LNCAP (cell line): ENCODE data around the gene CDK1.

Experiments used
- TF ChIP-seq, protein P1 (sequence below): fragments of 450-650 bp; IDR thresholded peaks from 2 replicates; pipeline ENCODE4 v1.5.1; 2017; ENCODE audit warnings: mild to moderate bottlenecking

CDK1 gene

GRCh38 chr10:60778971-60779796, 906 bp downstream of the CDK1 start:
- TF ChIP-seq, protein P1, sequence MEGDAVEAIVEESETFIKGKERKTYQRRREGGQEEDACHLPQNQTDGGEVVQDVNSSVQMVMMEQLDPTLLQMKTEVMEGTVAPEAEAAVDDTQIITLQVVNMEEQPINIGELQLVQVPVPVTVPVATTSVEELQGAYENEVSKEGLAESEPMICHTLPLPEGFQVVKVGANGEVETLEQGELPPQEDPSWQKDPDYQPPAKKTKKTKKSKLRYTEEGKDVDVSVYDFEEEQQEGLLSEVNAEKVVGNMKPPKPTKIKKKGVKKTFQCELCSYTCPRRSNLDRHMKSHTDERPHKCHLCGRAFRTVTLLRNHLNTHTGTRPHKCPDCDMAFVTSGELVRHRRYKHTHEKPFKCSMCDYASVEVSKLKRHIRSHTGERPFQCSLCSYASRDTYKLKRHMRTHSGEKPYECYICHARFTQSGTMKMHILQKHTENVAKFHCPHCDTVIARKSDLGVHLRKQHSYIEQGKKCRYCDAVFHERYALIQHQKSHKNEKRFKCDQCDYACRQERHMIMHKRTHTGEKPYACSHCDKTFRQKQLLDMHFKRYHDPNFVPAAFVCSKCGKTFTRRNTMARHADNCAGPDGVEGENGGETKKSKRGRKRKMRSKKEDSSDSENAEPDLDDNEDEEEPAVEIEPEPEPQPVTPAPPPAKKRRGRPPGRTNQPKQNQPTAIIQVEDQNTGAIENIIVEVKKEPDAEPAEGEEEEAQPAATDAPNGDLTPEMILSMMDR, result no peak

GRCh38 chr10:60781661-60782060, 3.4 kb downstream of the CDK1 start:
- TF ChIP-seq, protein P1, result no peak

- TF ChIP-seq, protein P1, result no peak
Measured at GRCh38 chr10:60784641-60785040, 6.4 kb downstream of the CDK1 start.

DNA sequence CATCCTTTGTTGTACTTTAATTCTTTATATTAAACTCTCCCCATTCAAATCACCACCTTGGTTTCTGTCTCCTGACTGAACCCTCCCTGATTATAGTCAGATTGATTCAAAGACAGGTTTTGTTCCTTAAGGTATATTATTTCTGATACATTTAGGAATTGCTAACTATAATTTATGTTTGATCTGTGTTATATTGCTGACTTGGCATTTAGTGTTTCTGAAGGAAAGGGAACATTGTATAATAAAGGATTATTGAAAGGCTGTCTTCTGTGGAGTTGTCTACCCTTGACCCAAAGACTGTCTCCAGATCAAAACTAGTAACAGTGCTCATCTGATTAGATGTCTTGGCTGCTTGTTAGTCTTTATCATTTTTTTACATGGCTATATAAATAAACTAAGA, 10.3 kb downstream of the CDK1 start:
- TF ChIP-seq, protein P1, result no peak

- TF ChIP-seq, protein P1, result no peak
Measured at GRCh38 chr10:60789340-60789739, 11.1 kb downstream of the CDK1 start.

DNA sequence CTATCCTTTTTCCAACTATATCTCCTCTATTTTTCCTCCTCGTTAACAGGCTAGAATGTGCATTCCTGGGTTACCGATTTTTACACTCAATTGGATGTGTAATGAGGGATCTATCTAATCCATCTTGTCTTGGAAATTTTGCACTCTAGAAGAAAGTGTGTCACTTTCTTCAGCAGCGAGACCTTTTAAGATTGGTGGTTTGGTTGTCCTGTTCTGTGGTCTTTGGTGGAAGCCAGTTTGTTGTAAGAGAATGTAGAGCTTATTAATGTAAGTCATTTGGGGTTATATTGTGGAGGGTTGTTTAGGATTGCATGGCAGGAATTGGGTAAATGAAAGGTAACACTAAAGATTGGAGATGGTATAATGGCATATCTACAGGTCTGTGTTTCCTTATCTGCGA, 16.7 kb downstream of the CDK1 start:
- TF ChIP-seq, protein P1, result no peak

DNA sequence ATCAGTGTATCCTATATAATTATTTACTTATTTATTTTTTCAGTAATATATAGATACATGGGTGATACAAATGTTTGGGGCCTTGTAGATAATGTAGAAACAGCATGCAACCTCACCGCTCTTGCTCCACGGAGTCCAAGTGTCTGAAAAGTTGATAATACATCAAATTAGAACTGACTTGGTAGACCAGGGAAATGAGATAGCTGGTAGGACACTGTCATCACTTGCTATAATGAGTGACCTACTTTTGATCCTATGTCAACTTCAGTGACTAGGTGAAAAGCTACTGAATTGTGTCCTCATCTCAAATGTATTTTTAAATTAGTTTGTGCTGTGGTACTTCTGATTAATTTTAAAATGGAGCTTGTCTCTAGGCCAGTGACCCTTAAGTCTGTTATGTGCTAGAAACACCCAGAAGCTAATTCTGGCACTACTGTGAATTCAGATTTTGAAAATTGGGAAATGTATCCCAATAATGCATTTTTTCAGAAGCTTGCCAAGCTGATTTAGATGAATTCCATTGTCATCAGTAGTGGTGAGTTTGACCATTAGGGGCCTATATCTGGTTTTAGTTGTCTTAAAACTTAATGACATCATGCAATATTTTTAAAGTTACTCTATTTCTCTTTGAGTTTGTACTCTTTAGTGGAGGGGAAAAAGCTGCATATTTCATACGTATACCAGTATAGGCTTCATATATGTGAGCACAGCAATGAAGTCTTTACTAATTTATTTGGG, 17.4 kb downstream of the CDK1 start:
- TF ChIP-seq, protein P1, result no peak
